Mucosa of descending colon (tissue), 3 donors: ENCODE results near the gene LRRC28. TPM values are rescaled to one million over a fixed set of nuclear protein-coding genes. Genes with fewer than 3 reads are reported as not detected.

Source experiments
- ATAC-seq: fragments of 200-7000 bp; cut with Tn5 transposase; one replicate; pipeline ENCODE4 v1.9.1; 2020; ENCODE audit warnings: mild to moderate bottlenecking, moderate library complexity
- DNase-seq, 3 donors: peaks; one replicate each; pipeline ENCODE4 v3.0.0-alpha.2; 2020
- H3K36me3 ChIP-seq: fragments of 200-600 bp; one replicate; pipeline ENCODE4 v1.8.0; 2021; ENCODE audit warnings: low read depth, mild to moderate bottlenecking
- H3K4me1 ChIP-seq: fragments of 200-600 bp; one replicate; pipeline ENCODE4 v1.8.0; 2021; ENCODE audit warnings: low read depth, mild to moderate bottlenecking
- H3K4me3 ChIP-seq: fragments of 200-600 bp; one replicate; pipeline ENCODE4 v1.8.0; 2021; ENCODE audit warnings: mild to moderate bottlenecking
- H3K9me3 ChIP-seq: fragments of 200-600 bp; one replicate; pipeline ENCODE4 v1.8.0; 2021; ENCODE audit warnings: mild to moderate bottlenecking
- intact Hi-C, 2 donors: fragments of 100-400 bp; cut with DNase I in 1 of 2; cut with micrococcal nuclease in 1 of 2; formaldehyde crosslinking; loops; one replicate each; pipeline versions ENCODE4 v1.11.0 to v1.11.1; 2022; cut with DNase I, micrococcal nuclease
- total RNA-seq, 3 donors: library from RNA; stranded (reverse); fragmentation: NEBNext Ultra II Directional in 2 of 3; extraction: Animal tissue kit (Norgen Biotek cat#: 25700) in 2 of 3; gene quantifications; one replicate each; pipeline versions ENCODE4 v1.2.1 to v1.2.4, GENCODE V29; 2021 to 2023
- TF ChIP-seq, protein P1 (sequence below): fragments of 200-600 bp; IDR thresholded peaks from one replicate; pipeline ENCODE4 v1.8.0; 2022; ENCODE audit warnings: antibody characterized with exemption, mild to moderate bottlenecking
- donor health status: DM: no; HTN: no; CAD: no; lungs with moderate emphysema.
- donor health status: DM: no; HTN: no; CAD: no.
- donor health status: DM: no; HTN: yes; CAD: no.

LRRC28 gene
- total RNA-seq, 3 donors from 2014 or later, result 26.0 to 41.6 (median 27.7) TPM

GRCh38 chr15:99409097-99409473, 157.8 kb downstream of the LRRC28 start:
- H3K36me3 ChIP-seq, result no peaks in the 10 kb centered on the region
- DNase-seq (peak; percentile 73 to 79 (median 74)), ATAC-seq (peak; percentile 96)
- intact Hi-C loops, result loop anchor here in 1 of 2 donors (10.0 kb wide), 1 partner anchor 296 kb away; no protein-coding TSS in a partner anchor
- no peaks in the 10 kb centered on the region for H3K4me1 ChIP-seq
- no peaks in the 10 kb centered on the region for H3K9me3 ChIP-seq
- TF ChIP-seq, protein P1, sequence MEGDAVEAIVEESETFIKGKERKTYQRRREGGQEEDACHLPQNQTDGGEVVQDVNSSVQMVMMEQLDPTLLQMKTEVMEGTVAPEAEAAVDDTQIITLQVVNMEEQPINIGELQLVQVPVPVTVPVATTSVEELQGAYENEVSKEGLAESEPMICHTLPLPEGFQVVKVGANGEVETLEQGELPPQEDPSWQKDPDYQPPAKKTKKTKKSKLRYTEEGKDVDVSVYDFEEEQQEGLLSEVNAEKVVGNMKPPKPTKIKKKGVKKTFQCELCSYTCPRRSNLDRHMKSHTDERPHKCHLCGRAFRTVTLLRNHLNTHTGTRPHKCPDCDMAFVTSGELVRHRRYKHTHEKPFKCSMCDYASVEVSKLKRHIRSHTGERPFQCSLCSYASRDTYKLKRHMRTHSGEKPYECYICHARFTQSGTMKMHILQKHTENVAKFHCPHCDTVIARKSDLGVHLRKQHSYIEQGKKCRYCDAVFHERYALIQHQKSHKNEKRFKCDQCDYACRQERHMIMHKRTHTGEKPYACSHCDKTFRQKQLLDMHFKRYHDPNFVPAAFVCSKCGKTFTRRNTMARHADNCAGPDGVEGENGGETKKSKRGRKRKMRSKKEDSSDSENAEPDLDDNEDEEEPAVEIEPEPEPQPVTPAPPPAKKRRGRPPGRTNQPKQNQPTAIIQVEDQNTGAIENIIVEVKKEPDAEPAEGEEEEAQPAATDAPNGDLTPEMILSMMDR, result peak; percentile 41
- no peak overlapping the region for H3K4me3 ChIP-seq

DNA sequence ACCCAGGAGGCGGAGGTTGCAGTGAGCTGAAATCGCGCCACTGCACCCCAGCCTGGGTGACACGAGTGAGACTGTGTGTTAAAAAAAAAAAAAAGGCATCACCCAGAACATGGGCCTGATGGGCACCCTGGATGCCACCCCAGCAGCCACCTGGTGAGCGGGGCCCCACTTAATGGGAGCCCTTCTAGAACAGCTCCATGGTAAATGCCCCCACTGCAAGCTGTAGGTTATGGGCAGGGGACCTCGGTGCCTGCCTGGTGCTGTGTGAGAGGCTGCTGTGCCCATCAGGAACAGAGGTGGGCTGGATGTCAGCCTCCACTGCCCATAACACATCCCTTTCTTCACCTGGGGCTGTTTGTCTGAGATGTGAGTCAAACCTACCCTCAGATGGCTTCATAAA, 158.3 kb downstream of the LRRC28 start:
- TF ChIP-seq, protein P1, result no peak
- Histone ChIP-seq H3K36me3 (no peaks in the 10 kb centered on the region), H3K4me1 (no peaks in the 10 kb centered on the region), H3K9me3 (no peaks in the 10 kb centered on the region), H3K4me3 (no peak overlapping the region)
- DNase-seq, result peak in 1 of 3 donors; percentile 25
- intact Hi-C loops, result loop anchor here in 1 of 2 donors (10.0 kb wide), 1 partner anchor 295 kb away; no protein-coding TSS in a partner anchor
- no peak for ATAC-seq

GRCh38 chr15:99410477-99410876, 159.2 kb downstream of the LRRC28 start:
- no peak for DNase-seq
- intact Hi-C loops, result no loop called here
- TF ChIP-seq, protein P1, result no peak
- no peak overlapping the region for H3K4me3 ChIP-seq
- no peak for ATAC-seq
- H3K36me3 ChIP-seq, result no peaks in the 10 kb centered on the region
- no peaks in the 10 kb centered on the region for H3K9me3 ChIP-seq
- no peaks in the 10 kb centered on the region for H3K4me1 ChIP-seq

GRCh38 chr15:99411234-99411633, 160.0 kb downstream of the LRRC28 start:
- Histone ChIP-seq H3K4me3 (no peak overlapping the region), H3K36me3 (no peaks in the 10 kb centered on the region), H3K9me3 (no peaks in the 10 kb centered on the region), H3K4me1 (no peaks in the 10 kb centered on the region)
- ATAC-seq (no peak), DNase-seq (no peak)
- intact Hi-C loops, result no loop called here
- TF ChIP-seq, protein P1, result no peak

- H3K9me3 ChIP-seq, result no peaks in the 10 kb centered on the region
- no peaks in the 10 kb centered on the region for H3K36me3 ChIP-seq
- intact Hi-C loops, result no loop called here
- ATAC-seq, result no peak
- TF ChIP-seq, protein P1, result no peak
- no peaks in the 10 kb centered on the region for H3K4me1 ChIP-seq
- peak in 1 of 3 donors; percentile 33 for DNase-seq
- no peak overlapping the region for H3K4me3 ChIP-seq
Observed at GRCh38 chr15:99412082-99412481, 160.8 kb downstream of the LRRC28 start.

- intact Hi-C loops, result no loop called here
- TF ChIP-seq, protein P1, result no peak
- no peak overlapping the region for H3K4me3 ChIP-seq
- no peaks in the 10 kb centered on the region for H3K36me3 ChIP-seq
- H3K4me1 ChIP-seq, result no peaks in the 10 kb centered on the region
- ATAC-seq (no peak), DNase-seq (peak in 1 of 3 donors; percentile 36)
- H3K9me3 ChIP-seq, result no peaks in the 10 kb centered on the region
Observed at GRCh38 chr15:99412626-99413025, 161.3 kb downstream of the LRRC28 start.
